CD4-positive, CD25-positive, alpha-beta regulatory T cell (primary cell): ENCODE results near the gene AMPD1. TPM values are rescaled to one million over a fixed set of nuclear protein-coding genes. Genes with fewer than 3 reads are reported as not detected.

Experiments
- ATAC-seq, 2 donors: fragments of 150-1000 bp; cut with Tn5 transposase; one replicate each; pipeline ENCODE4 v1.10.0; 2021; ENCODE audit warnings: low read depth in 2 of 2, moderate number of reproducible peaks in 2 of 2, moderate library complexity in 1 of 2
- DNase-seq, 3 donors: peaks; one replicate each; pipeline versions ENCODE4 v3.0.0 to v3.0.0-alpha.2; 2012 to 2022; ENCODE audit warnings: mixed read lengths in 1 of 3
- H3K27ac ChIP-seq: one replicate; pipeline ENCODE4 v1.7.0; 2013; ENCODE audit warnings: mild to moderate bottlenecking, low read length; ENCODE audit not compliant: insufficient read depth, poor library complexity, severe bottlenecking
- H3K27me3 ChIP-seq: one replicate; pipeline ENCODE4 v1.7.0; 2013; ENCODE audit warnings: low read length; ENCODE audit not compliant: control insufficient read depth, insufficient read depth
- H3K36me3 ChIP-seq: one replicate; pipeline ENCODE4 v1.7.0; 2013; ENCODE audit warnings: mild to moderate bottlenecking, low read length, moderate library complexity; ENCODE audit not compliant: control insufficient read depth, insufficient read depth
- H3K4me1 ChIP-seq: 2 replicates; pipeline ENCODE4 v1.7.0; 2013; ENCODE audit warnings: mild to moderate bottlenecking, low read length; ENCODE audit not compliant: insufficient read depth, control insufficient read depth, poor library complexity, severe bottlenecking
- H3K4me3 ChIP-seq: one replicate; pipeline ENCODE4 v1.7.0; 2013; ENCODE audit warnings: low read depth, mild to moderate bottlenecking, low read length, moderate library complexity
- H3K9me3 ChIP-seq, 2 experiments: 1 replicate in 1 of 2; 2 replicates in 1 of 2; pipeline ENCODE4 v1.7.0; 2013; ENCODE audit warnings: low read length in 2 of 2, mild to moderate bottlenecking in 1 of 2, moderate library complexity in 1 of 2; ENCODE audit not compliant: control insufficient read depth in 2 of 2
- H3K27ac Mint-ChIP-seq, 3 donors: one replicate each; pipeline ENCODE4 v1.8.0; 2020 to 2022; ENCODE audit warnings: mild to moderate bottlenecking in 3 of 3, mixed read lengths in 3 of 3, moderate library complexity in 2 of 3
- H3K27me3 Mint-ChIP-seq: one replicate; pipeline ENCODE4 v1.8.0; 2022; ENCODE audit warnings: mild to moderate bottlenecking, mixed read lengths
- H3K36me3 Mint-ChIP-seq: one replicate; pipeline ENCODE4 v1.8.0; 2020; ENCODE audit warnings: mixed read lengths
- H3K4me1 Mint-ChIP-seq, 4 donors: one replicate each; pipeline ENCODE4 v1.8.0; 2020 to 2022; ENCODE audit warnings: mixed read lengths in 4 of 4, mild to moderate bottlenecking in 1 of 4
- H3K4me3 Mint-ChIP-seq, 4 donors: one replicate each; pipeline ENCODE4 v1.8.0; 2020 to 2022; ENCODE audit warnings: mild to moderate bottlenecking in 4 of 4, mixed read lengths in 4 of 4, moderate library complexity in 3 of 4
- H3K9me3 Mint-ChIP-seq, 7 donors: one replicate each; pipeline ENCODE4 v1.8.0; 2020 to 2022; ENCODE audit warnings: mixed read lengths in 7 of 7, mild to moderate bottlenecking in 3 of 7, moderate library complexity in 2 of 7
- polyA plus RNA-seq, 4 donors: library from polyadenylated mRNA; unstranded; fragments of 300-500 nt; fragmentation: Illumina TruSeq; gene quantifications; one replicate each; pipeline ENCODE4 v1.2.3, GENCODE V29; 2021
- total RNA-seq: library from RNA; stranded (reverse); gene quantifications from one replicate; pipeline ENCODE4 v1.2.3, GENCODE V29; 2022

The AMPD1 gene
- total and polyA plus RNA-seq, 5 donors from 2014 or later, result 0.69 TPM; not detected in 4

DNA sequence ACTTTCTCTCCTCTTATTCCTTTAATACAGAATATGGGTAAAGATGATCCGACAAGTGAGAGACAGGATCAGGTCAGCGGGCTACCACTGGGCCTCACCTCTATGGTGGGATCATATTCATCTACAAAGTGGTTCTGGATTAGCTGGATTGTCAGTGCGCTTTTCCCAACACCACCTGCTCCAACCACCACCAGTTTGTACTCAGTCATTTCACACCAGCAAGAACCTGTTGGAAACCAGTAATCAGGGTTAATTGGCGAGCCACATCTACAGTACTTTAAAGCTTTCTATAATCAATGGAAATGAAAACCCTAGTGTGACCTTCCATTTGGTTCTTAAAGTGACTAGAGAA lies 20.6 kb upstream of the AMPD1 start:
- H3K9me3 ChIP-seq, result no peaks in the 10 kb centered on the region
- Mint-ChIP-seq H3K27ac (peak overlapping the region; percentile 90 to 99 (median 99)), H3K4me3 (peak overlapping the region; percentile 91 to 99 (median 95)), H3K36me3 (peaks cover 30% of the 10 kb centered on the region), H3K27me3 (no peaks in the 10 kb centered on the region), H3K4me1 (peaks cover 26 to 36% (median 27%) of the 10 kb centered on the region in 4 donors), H3K9me3 (no peaks in the 10 kb centered on the region)
- H3K27ac ChIP-seq, result peak overlapping the region; percentile 98
- peak overlapping the region; percentile 95 for H3K4me3 ChIP-seq
- no peak for DNase-seq
- no peaks in the 10 kb centered on the region for H3K27me3 ChIP-seq
- H3K36me3 ChIP-seq, result peaks cover 63% of the 10 kb centered on the region
- no peak for ATAC-seq
- peaks cover 16% of the 10 kb centered on the region for H3K4me1 ChIP-seq

DNA sequence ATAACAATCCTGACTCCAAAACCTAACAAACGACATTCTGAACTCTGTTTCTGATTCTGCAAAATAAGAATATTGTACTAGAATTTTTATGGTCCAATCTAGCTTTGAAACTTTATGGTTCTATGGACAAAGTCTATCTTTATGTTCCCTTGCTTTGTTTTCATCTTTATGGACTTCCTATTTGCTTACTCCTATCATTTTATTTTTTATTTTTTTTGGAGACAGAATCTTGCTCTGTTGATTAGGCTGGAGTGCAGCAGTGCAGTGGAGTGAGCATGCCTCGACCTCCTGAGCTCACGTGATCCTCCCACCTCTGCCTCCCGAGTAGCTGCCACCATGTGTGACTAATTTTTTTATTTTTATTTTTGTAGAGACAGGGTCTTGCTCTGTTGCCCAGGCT lies 17.6 kb upstream of the AMPD1 start:
- Mint-ChIP-seq H3K27ac (no peak overlapping the region), H3K4me3 (no peak overlapping the region), H3K9me3 (no peaks in the 10 kb centered on the region), H3K4me1 (peaks cover 22 to 36% (median 26%) of the 10 kb centered on the region in 4 donors), H3K27me3 (no peaks in the 10 kb centered on the region), H3K36me3 (peaks cover 26% of the 10 kb centered on the region)
- no peaks in the 10 kb centered on the region for H3K9me3 ChIP-seq
- DNase-seq (no peak), ATAC-seq (no peak)
- no peak overlapping the region for H3K27ac ChIP-seq
- no peak overlapping the region for H3K4me3 ChIP-seq
- peaks cover 16% of the 10 kb centered on the region for H3K4me1 ChIP-seq
- H3K36me3 ChIP-seq, result peaks cover 57% of the 10 kb centered on the region
- H3K27me3 ChIP-seq, result no peaks in the 10 kb centered on the region

DNA sequence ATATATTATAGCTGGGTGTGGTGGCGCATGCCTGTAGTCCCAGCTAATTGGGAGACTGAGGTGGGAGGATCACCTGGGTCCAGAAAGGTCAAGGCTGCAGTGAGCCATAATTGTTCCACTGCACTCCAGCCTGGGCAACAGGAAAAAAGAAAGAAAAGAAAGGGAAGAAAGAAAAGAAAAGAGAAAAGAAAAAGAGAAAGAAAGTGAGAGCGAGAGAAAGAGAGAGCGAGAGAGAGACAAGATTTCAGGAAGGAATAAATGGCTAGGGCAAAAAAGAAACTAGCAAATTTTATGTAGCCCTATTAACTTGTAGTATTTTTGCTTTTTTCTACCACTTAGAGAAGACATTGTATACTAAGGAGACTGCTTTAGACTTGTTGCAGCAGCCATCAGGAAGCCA lies 15.0 kb upstream of the AMPD1 start:
- Histone ChIP-seq H3K27me3 (no peaks in the 10 kb centered on the region), H3K4me1 (peaks cover 3% of the 10 kb centered on the region), H3K27ac (no peak overlapping the region), H3K4me3 (no peak overlapping the region), H3K36me3 (peaks cover 78% of the 10 kb centered on the region), H3K9me3 (no peaks in the 10 kb centered on the region)
- H3K4me3 Mint-ChIP-seq, result peak overlapping the region in 1 of 4 donors; percentile 62
- DNase-seq, result no peak
- H3K27ac Mint-ChIP-seq, result peak overlapping the region in 1 of 3 donors; percentile 68
- peaks cover 34% of the 10 kb centered on the region for H3K36me3 Mint-ChIP-seq
- no peaks in the 10 kb centered on the region for H3K9me3 Mint-ChIP-seq
- ATAC-seq, result no peak
- peaks cover 13 to 15% (median 14%) of the 10 kb centered on the region in 4 donors for H3K4me1 Mint-ChIP-seq
- no peaks in the 10 kb centered on the region for H3K27me3 Mint-ChIP-seq

DNA sequence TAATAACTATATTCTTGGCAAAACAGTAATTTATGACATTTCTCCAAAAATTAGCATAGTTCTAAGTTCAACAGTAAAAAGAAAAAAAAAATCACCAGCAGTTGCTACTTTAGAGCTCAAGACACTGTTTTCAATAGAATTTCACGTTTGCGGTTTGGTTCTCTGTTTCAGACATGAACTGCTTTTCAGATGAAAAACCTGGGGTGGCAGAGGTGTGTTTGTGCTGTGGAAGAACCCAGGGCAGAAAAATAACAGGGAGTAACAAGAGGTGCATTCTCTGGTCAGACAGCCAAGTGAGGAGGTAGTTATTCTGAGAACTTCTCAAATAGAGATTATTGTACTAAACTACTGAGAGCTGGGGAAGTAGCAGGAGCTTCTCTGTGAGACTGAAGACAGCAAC lies 12.3 kb upstream of the AMPD1 start:
- no peaks in the 10 kb centered on the region for H3K9me3 ChIP-seq
- no peak overlapping the region for H3K27ac Mint-ChIP-seq
- H3K36me3 Mint-ChIP-seq, result peaks cover 34% of the 10 kb centered on the region
- H3K4me3 Mint-ChIP-seq, result no peak overlapping the region
- H3K27me3 ChIP-seq, result no peaks in the 10 kb centered on the region
- H3K36me3 ChIP-seq, result peaks cover 67% of the 10 kb centered on the region
- peaks cover 0 to 8% (median 4%) of the 10 kb centered on the region in 4 donors for H3K4me1 Mint-ChIP-seq
- DNase-seq, result no peak
- H3K27ac ChIP-seq, result no peak overlapping the region
- no peaks in the 10 kb centered on the region for H3K9me3 Mint-ChIP-seq
- ATAC-seq, result no peak
- no peak overlapping the region for H3K4me3 ChIP-seq
- no peaks in the 10 kb centered on the region for H3K27me3 Mint-ChIP-seq
- no peaks in the 10 kb centered on the region for H3K4me1 ChIP-seq

DNA sequence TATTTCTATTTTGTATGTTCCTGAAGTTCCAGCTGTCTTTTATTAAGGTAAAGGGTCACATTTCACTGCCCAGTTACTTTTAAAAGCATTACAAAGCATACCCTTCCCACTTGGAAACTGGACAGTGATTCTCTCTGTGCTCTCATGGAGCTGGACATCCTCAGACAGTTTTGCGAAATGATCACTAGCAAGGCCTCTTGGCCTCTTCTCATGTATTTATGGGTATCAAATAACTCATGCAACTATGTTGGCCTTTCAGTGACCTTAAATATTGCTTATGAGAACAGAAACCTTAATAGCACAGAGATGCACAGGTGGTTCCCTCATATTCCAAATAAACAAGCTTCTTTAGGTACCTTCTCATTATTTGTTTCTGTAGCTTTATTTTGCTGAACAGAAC lies 7.9 kb upstream of the AMPD1 start:
- no peaks in the 10 kb centered on the region for H3K27me3 Mint-ChIP-seq
- H3K27ac Mint-ChIP-seq, result no peak overlapping the region
- peaks cover 32% of the 10 kb centered on the region for H3K36me3 ChIP-seq
- H3K36me3 Mint-ChIP-seq, result peaks cover 20% of the 10 kb centered on the region
- H3K4me3 ChIP-seq, result no peak overlapping the region
- no peak for DNase-seq
- H3K27ac ChIP-seq, result no peak overlapping the region
- no peaks in the 10 kb centered on the region for H3K9me3 ChIP-seq
- no peak overlapping the region for H3K4me3 Mint-ChIP-seq
- H3K9me3 Mint-ChIP-seq, result no peaks in the 10 kb centered on the region
- no peaks in the 10 kb centered on the region for H3K4me1 ChIP-seq
- no peaks in the 10 kb centered on the region for H3K27me3 ChIP-seq
- ATAC-seq, result no peak
- H3K4me1 Mint-ChIP-seq, result peaks cover 0 to 4% (median 0%) of the 10 kb centered on the region in 4 donors

DNA sequence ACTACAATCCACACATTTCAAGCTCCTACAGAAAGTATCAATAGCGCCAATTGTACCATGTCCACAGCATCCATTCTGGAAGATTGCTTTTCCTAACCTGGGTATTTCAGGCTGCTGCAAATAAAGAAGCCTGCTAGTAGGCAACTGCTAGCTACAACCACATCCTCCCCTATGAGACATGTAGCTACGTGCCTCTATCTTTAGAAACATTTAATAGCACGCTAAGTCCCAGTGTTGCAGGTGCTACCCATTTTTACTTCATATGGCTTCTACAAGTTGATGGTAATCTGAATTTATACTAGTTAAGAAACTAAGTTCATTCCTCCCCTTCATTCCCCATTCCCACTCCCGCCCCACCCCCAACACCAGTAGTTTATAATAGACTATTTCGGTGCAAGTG lies 7.4 kb upstream of the AMPD1 start:
- H3K4me1 ChIP-seq, result no peaks in the 10 kb centered on the region
- H3K4me3 Mint-ChIP-seq, result no peak overlapping the region
- H3K4me1 Mint-ChIP-seq, result peaks cover 0 to 4% (median 0%) of the 10 kb centered on the region in 4 donors
- peaks cover 18% of the 10 kb centered on the region for H3K36me3 Mint-ChIP-seq
- no peak overlapping the region for H3K27ac ChIP-seq
- H3K4me3 ChIP-seq, result no peak overlapping the region
- DNase-seq, result no peak
- no peaks in the 10 kb centered on the region for H3K27me3 ChIP-seq
- H3K27ac Mint-ChIP-seq, result no peak overlapping the region
- no peaks in the 10 kb centered on the region for H3K9me3 ChIP-seq
- H3K9me3 Mint-ChIP-seq, result no peaks in the 10 kb centered on the region
- ATAC-seq, result no peak
- peaks cover 27% of the 10 kb centered on the region for H3K36me3 ChIP-seq
- H3K27me3 Mint-ChIP-seq, result no peaks in the 10 kb centered on the region

- Histone ChIP-seq H3K27me3 (no peaks in the 10 kb centered on the region), H3K4me1 (no peaks in the 10 kb centered on the region), H3K4me3 (no peak overlapping the region), H3K27ac (no peak overlapping the region), H3K36me3 (peaks cover 19% of the 10 kb centered on the region), H3K9me3 (no peaks in the 10 kb centered on the region)
- ATAC-seq (no peak), DNase-seq (no peak)
- Mint-ChIP-seq H3K36me3 (peaks cover 10% of the 10 kb centered on the region), H3K27ac (no peak overlapping the region), H3K4me1 (no peaks in the 10 kb centered on the region), H3K27me3 (peaks cover 4% of the 10 kb centered on the region), H3K4me3 (no peak overlapping the region), H3K9me3 (no peaks in the 10 kb centered on the region)
These were observed 6.6 kb upstream of the AMPD1 start for GRCh38 chr1:114701931-114702330.

- Mint-ChIP-seq H3K27ac (no peak overlapping the region), H3K4me1 (no peaks in the 10 kb centered on the region), H3K36me3 (peaks cover under 1% of the 10 kb centered on the region), H3K9me3 (no peaks in the 10 kb centered on the region), H3K4me3 (no peak overlapping the region), H3K27me3 (peaks cover 22% of the 10 kb centered on the region)
- peaks cover 1% of the 10 kb centered on the region for H3K36me3 ChIP-seq
- ATAC-seq, result no peak
- peaks cover 2% of the 10 kb centered on the region for H3K27me3 ChIP-seq
- no peaks in the 10 kb centered on the region for H3K9me3 ChIP-seq
- H3K27ac ChIP-seq, result no peak overlapping the region
- H3K4me3 ChIP-seq, result no peak overlapping the region
- no peaks in the 10 kb centered on the region for H3K4me1 ChIP-seq
- no peak for DNase-seq
These were observed 4.8 kb upstream of the AMPD1 start for GRCh38 chr1:114700036-114700600.
